GM12864 (cell line): Measurements from ENCODE around the gene DENND5A.

ENCODE experiments used
- DNase-seq: peaks from one replicate; pipeline ENCODE4 v3.0.0-alpha.2; 2011; ENCODE audit warnings: low read depth
- H3K4me3 ChIP-seq: 2 replicates; pipeline ENCODE4 v1.5.1; 2011; ENCODE audit warnings: mild to moderate bottlenecking, low read depth, low read length, control low read depth
- TF ChIP-seq, protein P1 (sequence below): IDR thresholded peaks from 2 replicates; pipeline ENCODE4 v1.5.1; 2011; ENCODE audit warnings: low read depth, mild to moderate bottlenecking, moderate library complexity, low read length, control low read depth, inconsistent platforms; ENCODE audit errors: missing control alignments

DENND5A gene

DNA sequence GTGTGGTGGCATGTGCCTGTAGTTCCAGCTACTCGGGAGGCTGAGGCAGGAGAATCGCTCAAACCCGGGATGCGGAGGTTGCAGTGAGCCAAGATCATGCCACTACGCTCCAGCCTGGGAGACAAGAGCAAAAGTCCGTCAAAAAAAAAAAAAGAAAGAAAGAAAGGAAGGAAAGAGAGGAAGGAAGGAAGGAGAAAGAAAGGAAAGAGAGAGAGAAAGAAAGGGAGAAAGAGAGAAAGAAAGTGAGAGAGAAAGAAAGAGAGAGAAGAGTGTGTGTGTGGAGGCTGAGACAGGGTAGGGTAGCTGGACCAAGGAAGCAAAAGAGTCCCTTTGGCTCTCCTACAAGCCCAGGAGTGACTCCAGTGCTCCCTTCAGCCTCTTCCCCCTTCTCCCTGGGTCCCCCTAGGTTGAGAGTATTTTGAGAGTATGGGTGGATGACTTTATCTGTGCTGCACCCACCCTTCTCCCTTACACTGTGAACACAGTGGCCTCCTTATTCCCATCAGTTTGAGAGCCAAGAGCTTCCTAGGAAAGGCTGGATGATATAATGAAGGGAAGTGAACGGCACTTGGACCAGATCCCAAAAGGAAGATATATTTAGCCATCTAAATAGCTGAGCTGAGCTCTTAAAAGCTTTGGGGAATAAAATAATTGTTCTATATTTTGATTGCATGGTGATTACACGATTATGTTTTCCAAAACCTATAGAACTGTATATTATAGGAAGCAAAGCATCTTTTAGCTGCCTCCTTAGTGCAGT, 9.5 kb upstream of the DENND5A start:
- no peak for DNase-seq
- no peak overlapping the region for H3K4me3 ChIP-seq
- TF ChIP-seq, protein P1, sequence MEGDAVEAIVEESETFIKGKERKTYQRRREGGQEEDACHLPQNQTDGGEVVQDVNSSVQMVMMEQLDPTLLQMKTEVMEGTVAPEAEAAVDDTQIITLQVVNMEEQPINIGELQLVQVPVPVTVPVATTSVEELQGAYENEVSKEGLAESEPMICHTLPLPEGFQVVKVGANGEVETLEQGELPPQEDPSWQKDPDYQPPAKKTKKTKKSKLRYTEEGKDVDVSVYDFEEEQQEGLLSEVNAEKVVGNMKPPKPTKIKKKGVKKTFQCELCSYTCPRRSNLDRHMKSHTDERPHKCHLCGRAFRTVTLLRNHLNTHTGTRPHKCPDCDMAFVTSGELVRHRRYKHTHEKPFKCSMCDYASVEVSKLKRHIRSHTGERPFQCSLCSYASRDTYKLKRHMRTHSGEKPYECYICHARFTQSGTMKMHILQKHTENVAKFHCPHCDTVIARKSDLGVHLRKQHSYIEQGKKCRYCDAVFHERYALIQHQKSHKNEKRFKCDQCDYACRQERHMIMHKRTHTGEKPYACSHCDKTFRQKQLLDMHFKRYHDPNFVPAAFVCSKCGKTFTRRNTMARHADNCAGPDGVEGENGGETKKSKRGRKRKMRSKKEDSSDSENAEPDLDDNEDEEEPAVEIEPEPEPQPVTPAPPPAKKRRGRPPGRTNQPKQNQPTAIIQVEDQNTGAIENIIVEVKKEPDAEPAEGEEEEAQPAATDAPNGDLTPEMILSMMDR: no peak

GRCh38 chr11:9273376-9274336, 8.5 kb upstream of the DENND5A start:
- TF ChIP-seq, protein P1: no peak
- no peak for DNase-seq
- H3K4me3 ChIP-seq: no peak overlapping the region

DNA sequence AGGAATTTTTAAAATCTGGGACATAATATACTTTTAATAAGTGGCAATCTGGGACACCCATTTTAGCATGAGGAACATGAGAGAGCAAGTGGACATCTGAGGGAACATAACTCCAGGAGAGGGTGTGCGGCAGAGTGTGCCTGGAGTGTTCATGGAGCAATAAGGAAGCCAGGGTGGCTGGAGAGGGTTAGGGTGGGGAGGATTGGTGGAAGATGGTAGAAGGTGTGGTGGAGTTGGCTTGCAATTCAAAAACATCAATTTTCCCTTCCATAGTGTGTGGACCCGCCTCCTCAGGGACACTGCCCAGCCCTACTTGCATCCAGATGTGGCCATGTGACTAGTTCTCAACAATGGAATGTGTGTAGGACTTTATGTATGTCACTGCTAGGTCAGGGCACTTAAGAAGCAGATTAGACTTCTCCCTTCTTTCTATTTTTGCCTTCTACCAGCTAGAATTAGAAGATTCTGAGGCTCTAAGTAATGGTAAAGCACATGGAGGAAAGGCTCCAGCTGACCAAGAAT, 4.4 kb upstream of the DENND5A start:
- TF ChIP-seq, protein P1: no peak
- DNase-seq: no peak
- no peak overlapping the region for H3K4me3 ChIP-seq

DNA sequence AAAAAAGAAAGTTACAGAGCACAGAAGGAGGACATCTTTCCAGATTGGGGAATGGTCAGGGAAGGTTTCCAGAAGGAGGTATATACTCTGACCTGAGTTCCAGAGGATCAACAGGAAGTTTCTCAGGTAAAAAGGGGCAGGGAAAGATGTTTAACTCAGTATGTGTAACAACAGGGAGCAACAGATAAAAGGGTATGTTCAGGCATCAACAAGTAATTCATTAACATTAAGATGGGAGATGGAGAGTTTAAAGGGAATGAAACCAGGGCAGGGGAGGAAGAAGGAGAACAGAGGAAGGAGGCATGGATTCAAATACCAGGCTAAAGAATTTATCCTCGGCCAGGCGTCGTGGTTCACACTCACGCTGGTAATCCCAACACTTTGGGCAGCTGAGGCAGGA, 2.5 kb upstream of the DENND5A start:
- no peak overlapping the region for H3K4me3 ChIP-seq
- no peak for DNase-seq
- TF ChIP-seq, protein P1: no peak

DNA sequence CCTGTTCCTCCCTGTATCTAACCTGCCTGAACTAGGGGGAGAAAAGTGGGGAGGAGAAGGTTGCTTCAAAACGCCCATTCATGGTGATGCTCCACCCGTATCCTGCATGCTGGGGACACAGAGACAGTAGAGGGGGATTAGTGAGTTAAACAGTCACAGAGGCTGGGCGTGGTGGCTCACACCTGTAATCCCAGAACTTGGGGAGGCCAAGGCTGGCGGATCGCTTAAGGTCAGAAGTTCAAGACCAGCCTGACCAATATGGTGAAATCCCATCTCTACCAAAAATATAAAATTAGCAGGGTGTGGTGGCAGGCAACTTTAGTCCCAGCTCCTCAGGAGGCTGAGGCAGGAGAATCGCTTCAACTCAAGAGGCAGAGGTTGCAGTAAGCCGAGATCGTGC, 1.8 kb upstream of the DENND5A start:
- TF ChIP-seq, protein P1: no peak
- no peak for DNase-seq
- H3K4me3 ChIP-seq: no peak overlapping the region

DNA sequence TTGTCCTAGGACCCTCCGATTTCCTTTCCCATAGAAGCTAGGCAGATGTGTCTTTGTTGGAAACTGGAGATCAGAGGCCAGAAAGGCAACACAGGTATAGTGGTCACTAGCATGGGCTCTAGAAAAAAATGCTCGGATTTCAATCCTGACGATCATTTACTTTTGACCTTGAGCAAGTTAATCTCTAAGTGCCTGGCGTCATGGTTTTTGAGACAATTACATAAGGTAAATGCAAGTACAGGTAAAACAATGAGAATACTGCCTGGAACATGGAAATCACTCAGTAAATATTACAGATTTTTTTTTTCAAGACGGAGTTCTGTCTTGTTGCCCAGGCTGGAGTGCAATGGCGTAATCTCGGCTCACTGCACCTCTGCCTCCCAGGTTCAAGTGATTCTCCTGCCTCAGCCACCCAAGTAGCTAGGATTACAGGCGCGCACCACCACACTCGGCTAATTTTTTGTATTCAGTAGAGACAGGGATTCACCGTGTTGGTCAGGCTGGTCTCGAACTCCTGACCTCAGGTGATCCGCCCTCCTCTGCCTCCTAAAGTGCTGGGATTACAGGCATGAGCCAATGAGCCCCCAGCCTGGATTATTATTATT, 1.1 kb upstream of the DENND5A start:
- DNase-seq: no peak
- TF ChIP-seq, protein P1: no peak
- H3K4me3 ChIP-seq: no peak overlapping the region
